OCI-LY1 (cell line): ENCODE results near the gene IRF1.

ENCODE experiments used
- H2AFZ ChIP-seq: fragments of 200-600 bp; sonication (generic), shearing (Covaris generic); 2 replicates; pipeline ENCODE4 v1.6.0; 2014; ENCODE audit warnings: antibody characterized with exemption, mild to moderate bottlenecking, low read length
- H3F3A ChIP-seq: fragments of 200-600 bp; sonication (generic), shearing (Covaris generic); 2 replicates; pipeline ENCODE4 v1.6.0; 2014; ENCODE audit warnings: mild to moderate bottlenecking, antibody characterized with exemption, low read length, moderate library complexity; ENCODE audit not compliant: insufficient read depth
- H3K27ac ChIP-seq: fragments of 200-600 bp; sonication (generic); 2 replicates; pipeline ENCODE4 v1.5.1; 2014; ENCODE audit warnings: low read length, mixed run types, mild to moderate bottlenecking, low read depth; ENCODE audit not compliant: poor library complexity, severe bottlenecking
- H3K27me3 ChIP-seq: fragments of 200-600 bp; sonication (generic); 2 replicates; pipeline ENCODE4 v1.6.0; 2014; ENCODE audit warnings: antibody characterized with exemption, mild to moderate bottlenecking, low read length, moderate library complexity; ENCODE audit not compliant: insufficient read depth
- H3K36me3 ChIP-seq: fragments of 200-600 bp; sonication (generic); 2 replicates; pipeline ENCODE4 v1.6.1; 2014; ENCODE audit warnings: mild to moderate bottlenecking, antibody characterized with exemption, low read length, moderate library complexity, mixed read lengths; ENCODE audit not compliant: insufficient read depth
- H3K4me1 ChIP-seq: fragments of 200-600 bp; sonication (generic); 2 replicates; pipeline ENCODE4 v1.5.1; 2014; ENCODE audit warnings: mild to moderate bottlenecking, low read length, moderate library complexity; ENCODE audit not compliant: insufficient read depth, severe bottlenecking
- H3K4me2 ChIP-seq: fragments of 200-600 bp; sonication (generic), shearing (Covaris generic); 2 replicates; pipeline ENCODE4 v1.6.1; 2014; ENCODE audit warnings: low read length
- H3K4me3 ChIP-seq: fragments of 200-600 bp; sonication (generic); 2 replicates; pipeline ENCODE4 v1.5.1; 2014; ENCODE audit warnings: low read length, low read depth, mild to moderate bottlenecking, mixed read lengths; ENCODE audit not compliant: poor library complexity, severe bottlenecking
- H3K79me2 ChIP-seq: fragments of 200-600 bp; shearing (Covaris generic); 2 replicates; pipeline ENCODE4 v1.6.1; 2016; ENCODE audit warnings: mixed run types, low read length, mixed read lengths; ENCODE audit not compliant: insufficient read depth
- H3K9ac ChIP-seq: fragments of 200-600 bp; sonication (generic), shearing (Covaris generic); 2 replicates; pipeline ENCODE4 v1.6.1; 2014; ENCODE audit warnings: mild to moderate bottlenecking, low read length, mixed read lengths
- H3K9me2 ChIP-seq: fragments of 200-600 bp; sonication (generic), shearing (Covaris generic); 2 replicates; pipeline ENCODE4 v1.6.1; 2014; ENCODE audit warnings: low read depth, mild to moderate bottlenecking, low read length, mixed read lengths
- H3K9me3 ChIP-seq: fragments of 200-600 bp; shearing (Covaris generic); 2 replicates; pipeline ENCODE4 v1.6.1; 2014; ENCODE audit warnings: low read length, mixed read lengths
- H4K20me1 ChIP-seq: fragments of 200-600 bp; sonication (generic), shearing (Covaris generic); 2 replicates; pipeline ENCODE4 v1.6.0; 2016; ENCODE audit warnings: mild to moderate bottlenecking, low read length; ENCODE audit not compliant: insufficient read depth
- EZH2 ChIP-seq: fragments of 200-600 bp; sonication (generic), shearing (Covaris generic); IDR thresholded peaks from 2 replicates; pipeline ENCODE4 v1.8.0; 2017; ENCODE audit warnings: borderline replicate concordance, mixed run types, mild to moderate bottlenecking, antibody characterized with exemption, low read length, moderate library complexity, mixed read lengths
- TF ChIP-seq, protein P1 (sequence below): fragments of 200-600 bp; sonication (generic), shearing (Covaris generic); IDR thresholded peaks from 2 replicates; pipeline ENCODE4 v1.5.1; 2017; ENCODE audit warnings: mild to moderate bottlenecking, antibody characterized with exemption, low read length, moderate library complexity, mixed read lengths

Gene IRF1

DNA sequence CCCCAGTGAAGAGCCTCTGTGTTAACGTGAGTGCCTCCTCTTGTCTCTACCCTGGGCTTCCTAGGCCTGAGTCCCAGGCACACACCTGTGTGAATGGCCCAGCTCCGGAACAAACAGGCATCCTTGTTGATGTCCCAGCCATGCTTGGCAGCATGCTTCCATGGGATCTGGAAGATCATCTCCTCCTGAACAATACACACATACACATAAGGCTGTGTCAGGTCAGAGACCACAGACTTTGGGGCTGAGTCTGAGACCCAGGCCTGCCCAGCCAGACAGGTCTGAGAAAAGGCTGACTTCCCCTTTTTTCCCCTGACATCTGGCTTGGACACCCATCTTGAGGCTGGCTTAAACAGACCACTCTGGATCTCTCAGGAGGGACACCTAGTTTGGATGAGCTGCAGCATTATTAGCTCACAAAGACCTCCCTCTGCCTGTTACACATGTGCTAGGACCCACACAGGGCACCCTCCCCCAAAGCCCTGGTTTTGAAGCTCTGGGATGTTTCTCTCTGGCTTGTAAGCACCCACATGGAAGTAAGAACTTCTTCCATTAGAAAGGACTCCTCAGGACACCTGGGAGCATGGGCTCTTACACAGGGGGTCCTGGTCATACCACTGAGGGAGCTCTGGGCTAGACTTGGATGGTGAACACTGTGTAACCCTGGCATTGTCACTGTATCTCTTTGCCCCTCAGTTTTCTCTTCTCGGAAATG lies 2.6 kb downstream of the IRF1 start:
- H3K27me3 ChIP-seq, result no peaks in the 10 kb centered on the region
- no peaks in the 10 kb centered on the region for H3K9me2 ChIP-seq
- no peaks in the 10 kb centered on the region for H3K79me2 ChIP-seq
- H3K27ac ChIP-seq, result peak overlapping the region; percentile 67
- peaks cover 9% of the 10 kb centered on the region; the same call in 1 of the 2 replicates for H3F3A ChIP-seq
- H2AFZ ChIP-seq, result no peak overlapping the region
- H3K9me3 ChIP-seq, result no peaks in the 10 kb centered on the region
- peak overlapping the region; percentile 23; the same call in 1 of the 2 replicates for H3K9ac ChIP-seq
- H4K20me1 ChIP-seq, result no peaks in the 10 kb centered on the region
- H3K36me3 ChIP-seq, result peaks cover 45% of the 10 kb centered on the region
- TF ChIP-seq EZH2, result no peak
- H3K4me3 ChIP-seq, result no peak overlapping the region
- peak overlapping the region; percentile 94; the same call in 1 of the 2 replicates for H3K4me2 ChIP-seq
- H3K4me1 ChIP-seq, result peaks cover 35% of the 10 kb centered on the region

- no peak for TF ChIP-seq EZH2
- TF ChIP-seq, protein P1, sequence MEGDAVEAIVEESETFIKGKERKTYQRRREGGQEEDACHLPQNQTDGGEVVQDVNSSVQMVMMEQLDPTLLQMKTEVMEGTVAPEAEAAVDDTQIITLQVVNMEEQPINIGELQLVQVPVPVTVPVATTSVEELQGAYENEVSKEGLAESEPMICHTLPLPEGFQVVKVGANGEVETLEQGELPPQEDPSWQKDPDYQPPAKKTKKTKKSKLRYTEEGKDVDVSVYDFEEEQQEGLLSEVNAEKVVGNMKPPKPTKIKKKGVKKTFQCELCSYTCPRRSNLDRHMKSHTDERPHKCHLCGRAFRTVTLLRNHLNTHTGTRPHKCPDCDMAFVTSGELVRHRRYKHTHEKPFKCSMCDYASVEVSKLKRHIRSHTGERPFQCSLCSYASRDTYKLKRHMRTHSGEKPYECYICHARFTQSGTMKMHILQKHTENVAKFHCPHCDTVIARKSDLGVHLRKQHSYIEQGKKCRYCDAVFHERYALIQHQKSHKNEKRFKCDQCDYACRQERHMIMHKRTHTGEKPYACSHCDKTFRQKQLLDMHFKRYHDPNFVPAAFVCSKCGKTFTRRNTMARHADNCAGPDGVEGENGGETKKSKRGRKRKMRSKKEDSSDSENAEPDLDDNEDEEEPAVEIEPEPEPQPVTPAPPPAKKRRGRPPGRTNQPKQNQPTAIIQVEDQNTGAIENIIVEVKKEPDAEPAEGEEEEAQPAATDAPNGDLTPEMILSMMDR, result no peak
- no peaks in the 10 kb centered on the region for H3K79me2 ChIP-seq
- H3K27ac ChIP-seq, result no peak overlapping the region
- H4K20me1 ChIP-seq, result no peaks in the 10 kb centered on the region
- no peak overlapping the region for H3K9ac ChIP-seq
- no peaks in the 10 kb centered on the region for H3K27me3 ChIP-seq
- H3K36me3 ChIP-seq, result peaks cover 47% of the 10 kb centered on the region
- H3K4me2 ChIP-seq, result no peak overlapping the region
- H3K4me3 ChIP-seq, result no peak overlapping the region
- H3K9me3 ChIP-seq, result no peaks in the 10 kb centered on the region
- peaks cover 35% of the 10 kb centered on the region for H3K4me1 ChIP-seq
- H3F3A ChIP-seq, result peaks cover 9% of the 10 kb centered on the region; the same call in 1 of the 2 replicates
- no peaks in the 10 kb centered on the region for H3K9me2 ChIP-seq
- no peak overlapping the region for H2AFZ ChIP-seq
These were observed 3.5 kb downstream of the IRF1 start for GRCh38 chr5:132487095-132487428.

DNA sequence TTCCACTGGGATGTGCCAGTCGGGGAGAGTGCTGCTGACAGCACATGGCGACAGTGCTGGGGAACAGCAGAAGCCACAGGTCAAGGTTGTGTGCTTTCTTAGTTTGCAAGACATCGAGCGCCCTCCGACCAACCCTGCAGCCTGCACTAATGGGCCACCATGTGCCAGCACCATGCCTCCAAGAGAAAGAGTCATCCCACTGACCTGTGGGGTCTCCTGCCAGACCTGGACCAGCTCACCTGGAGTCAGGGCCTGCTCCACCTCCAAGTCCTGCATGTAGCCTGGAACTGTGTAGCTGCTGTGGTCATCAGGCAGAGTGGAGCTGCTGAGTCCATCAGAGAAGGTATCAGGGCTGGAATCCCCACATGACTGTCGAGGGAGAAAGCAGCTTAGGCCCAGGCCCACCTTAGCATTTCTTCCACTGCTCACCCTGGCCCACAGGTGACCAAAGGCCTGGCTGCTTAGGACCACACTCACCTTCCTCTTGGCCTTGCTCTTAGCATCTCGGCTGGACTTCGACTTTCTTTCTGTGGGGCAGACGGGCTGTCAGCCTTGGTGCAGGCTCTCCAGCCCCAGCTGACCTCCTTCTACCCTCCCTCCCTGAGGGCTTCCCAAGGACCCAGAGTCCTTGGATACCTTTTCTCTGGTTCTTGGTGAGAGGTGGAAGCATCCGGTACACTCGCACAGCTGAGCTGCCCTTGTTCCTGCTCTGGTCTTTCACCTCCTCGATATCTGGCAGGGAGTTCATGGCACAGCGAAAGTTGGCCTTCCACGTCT lies 4.1 kb downstream of the IRF1 start:
- Histone ChIP-seq H3F3A (peaks cover 9% of the 10 kb centered on the region; the same call in 1 of the 2 replicates), H3K4me3 (no peak overlapping the region), H4K20me1 (no peaks in the 10 kb centered on the region), H3K9me2 (no peaks in the 10 kb centered on the region), H3K4me1 (peaks cover 35% of the 10 kb centered on the region), H3K27me3 (no peaks in the 10 kb centered on the region), H3K4me2 (no peak overlapping the region), H3K9me3 (no peaks in the 10 kb centered on the region), H2AFZ (no peak overlapping the region), H3K79me2 (no peaks in the 10 kb centered on the region), H3K9ac (no peak overlapping the region), H3K27ac (no peak overlapping the region), H3K36me3 (peaks cover 47% of the 10 kb centered on the region)
- TF ChIP-seq EZH2, result no peak
- TF ChIP-seq, protein P1, result no peak
